ENCODE results near the gene SLC5A1.

The SLC5A1 gene

GRCh38 chr22:32030518-32031247 is 12.4 kb upstream of the SLC5A1 start:
- Histone ChIP-seq H3K79me2 (ENCODE audit: low read length) (no peaks in the 10 kb centered on the region), H3F3A (ENCODE audit: insufficient read depth, low read length) (no peaks in the 10 kb centered on the region), H3K4me3 (ENCODE audit: low read length) (no peak overlapping the region), H3K27me3 (replicated peaks; ENCODE audit: insufficient read depth, low read length) (no peaks in the 10 kb centered on the region), H2AFZ (ENCODE audit: low read length) (no peak overlapping the region), H3K4me1 (ENCODE audit: low read length) (no peaks in the 10 kb centered on the region), H3K9me3 (replicated peaks; ENCODE audit: insufficient read depth, low read length) (no peaks in the 10 kb centered on the region), H3K9ac (ENCODE audit: low read length) (no peak overlapping the region), H3K4me2 (ENCODE audit: low read depth, low read length) (no peak overlapping the region), H3K9me2 (replicated peaks; ENCODE audit: insufficient read depth, low read length) (no peaks in the 10 kb centered on the region), H4K20me1 (ENCODE audit: insufficient read depth, low read length) (no peaks in the 10 kb centered on the region), H3K27ac (ENCODE audit: low read length) (no peak overlapping the region), H3K36me3 (replicated peaks; ENCODE audit: insufficient read depth, low read length) (no peaks in the 10 kb centered on the region)
- no peak for DNase-seq
- TF ChIP-seq EZH2phosphoT487 (IDR thresholded peaks at IDR 0.05; ENCODE audit: low read length) (no peak), CTCF (IDR thresholded peaks at IDR 0.05; ENCODE audit: low read length) (no peak), EZH2 (optimal IDR thresholded peaks at IDR 0.05; ENCODE audit: low read depth, low read length) (no peak)

GRCh38 chr22:32031466-32031865 is 11.6 kb upstream of the SLC5A1 start:
- no peaks in the 10 kb centered on the region for H3K79me2 ChIP-seq (ENCODE audit: low read length)
- no peak overlapping the region for H3K27ac ChIP-seq (ENCODE audit: low read length)
- H3K36me3 ChIP-seq (replicated peaks; ENCODE audit: insufficient read depth, low read length), result no peaks in the 10 kb centered on the region
- no peaks in the 10 kb centered on the region for H3K9me3 ChIP-seq (replicated peaks; ENCODE audit: insufficient read depth, low read length)
- TF ChIP-seq EZH2 (optimal IDR thresholded peaks at IDR 0.05; ENCODE audit: low read depth, low read length) (no peak), EZH2phosphoT487 (IDR thresholded peaks at IDR 0.05; ENCODE audit: low read length) (no peak), CTCF (IDR thresholded peaks at IDR 0.05; ENCODE audit: low read length) (no peak)
- H3K9me2 ChIP-seq (replicated peaks; ENCODE audit: insufficient read depth, low read length), result no peaks in the 10 kb centered on the region
- H3K4me2 ChIP-seq (ENCODE audit: low read depth, low read length), result no peak overlapping the region
- no peak overlapping the region for H3K4me3 ChIP-seq (ENCODE audit: low read length)
- H2AFZ ChIP-seq (ENCODE audit: low read length), result no peak overlapping the region
- DNase-seq, result no peak
- no peaks in the 10 kb centered on the region for H3K27me3 ChIP-seq (replicated peaks; ENCODE audit: insufficient read depth, low read length)
- no peaks in the 10 kb centered on the region for H3F3A ChIP-seq (ENCODE audit: insufficient read depth, low read length)
- H3K9ac ChIP-seq (ENCODE audit: low read length), result no peak overlapping the region
- no peaks in the 10 kb centered on the region for H4K20me1 ChIP-seq (ENCODE audit: insufficient read depth, low read length)
- H3K4me1 ChIP-seq (ENCODE audit: low read length), result no peaks in the 10 kb centered on the region

GRCh38 chr22:32034275-32034674 is 8.8 kb upstream of the SLC5A1 start:
- Histone ChIP-seq H3K4me2 (ENCODE audit: low read depth, low read length) (no peak overlapping the region), H3K9me3 (replicated peaks; ENCODE audit: insufficient read depth, low read length) (no peaks in the 10 kb centered on the region), H3K9me2 (replicated peaks; ENCODE audit: insufficient read depth, low read length) (no peaks in the 10 kb centered on the region), H3K27ac (ENCODE audit: low read length) (no peak overlapping the region), H3K4me3 (ENCODE audit: low read length) (no peak overlapping the region), H2AFZ (ENCODE audit: low read length) (no peak overlapping the region), H3F3A (ENCODE audit: insufficient read depth, low read length) (no peaks in the 10 kb centered on the region), H3K4me1 (ENCODE audit: low read length) (0 out of 2 replicates have a peak, but pooled peaks cover 2% of the 10 kb centered on the region), H4K20me1 (ENCODE audit: insufficient read depth, low read length) (no peaks in the 10 kb centered on the region), H3K36me3 (replicated peaks; ENCODE audit: insufficient read depth, low read length) (no peaks in the 10 kb centered on the region), H3K79me2 (ENCODE audit: low read length) (no peaks in the 10 kb centered on the region), H3K27me3 (replicated peaks; ENCODE audit: insufficient read depth, low read length) (no peaks in the 10 kb centered on the region), H3K9ac (ENCODE audit: low read length) (no peak overlapping the region)
- no peak for DNase-seq
- TF ChIP-seq CTCF (IDR thresholded peaks at IDR 0.05; ENCODE audit: low read length) (no peak), EZH2 (optimal IDR thresholded peaks at IDR 0.05; ENCODE audit: low read depth, low read length) (no peak), EZH2phosphoT487 (IDR thresholded peaks at IDR 0.05; ENCODE audit: low read length) (no peak)

All from MM.1S (cell line).